Psoas muscle (tissue), 8 donors: ENCODE measurements around the gene ZNF132. TPM values are rescaled to one million over a fixed set of nuclear protein-coding genes. Genes with fewer than 3 reads are reported as not detected.
A peak's percentile ranks its signal among the peaks of the same experiment; 100 is the strongest.

Source experiments
- ATAC-seq, 4 donors: fragments of 200-7000 bp; cut with Tn5 transposase; one replicate each; pipeline ENCODE4 v1.9.1; 2020; ENCODE audit warnings: moderate library complexity in 3 of 4, mild to moderate bottlenecking in 2 of 4
- DNase-seq, 2 donors: peaks; one replicate each; pipeline ENCODE4 v3.0.0-alpha.2; 2020
- H3K27ac ChIP-seq: fragments of 200-600 bp; one replicate; pipeline ENCODE4 v1.8.0; 2022
- H3K27me3 ChIP-seq, 3 donors: fragments of 200-600 bp in 1 of 3; one replicate each; pipeline versions ENCODE4 v1.6.1 to v1.8.0; 2013 to 2022; ENCODE audit warnings: low read length in 2 of 3, mild to moderate bottlenecking in 2 of 3, moderate library complexity in 1 of 3; ENCODE audit not compliant: insufficient read depth in 3 of 3
- H3K36me3 ChIP-seq, 2 donors: fragments of 200-600 bp in 1 of 2; one replicate each; pipeline versions ENCODE4 v1.6.1 to v1.8.0; 2013 to 2022; ENCODE audit warnings: low read depth in 1 of 2, mild to moderate bottlenecking in 1 of 2, moderate library complexity in 1 of 2; ENCODE audit not compliant: insufficient read depth in 1 of 2
- H3K4me1 ChIP-seq: fragments of 200-600 bp; one replicate; pipeline ENCODE4 v1.8.0; 2022
- H3K4me3 ChIP-seq: fragments of 200-600 bp; one replicate; pipeline ENCODE4 v1.8.0; 2022; ENCODE audit warnings: mild to moderate bottlenecking
- H3K9me3 ChIP-seq: fragments of 200-600 bp; one replicate; pipeline ENCODE4 v1.8.0; 2022
- CTCF ChIP-seq: fragments of 200-600 bp; IDR thresholded peaks from one replicate; pipeline ENCODE4 v1.8.0; 2022; ENCODE audit warnings: antibody characterized with exemption
- WGBS, 3 donors: extraction: QIAGEN DNeasy Blood & Tissue Kit; methylation state at CpG; one replicate each; pipeline versions ENCODE4 v1.1.6 to v1.1.7; 2013; 5-methylcytosine and 5-hydroxymethylcytosine counted together
- intact Hi-C, 2 donors: fragments of 100-400 bp; cut with DNase I; formaldehyde crosslinking; loops; one replicate each; pipeline versions ENCODE4 v1.11.0 to v1.14.2; 2022
- polyA plus RNA-seq, 3 donors: library from polyadenylated mRNA; stranded (reverse); fragments of 200-250 nt; gene quantifications; one replicate each; pipeline ENCODE4 v1.2.3, GENCODE V29; 2013
- total RNA-seq, 4 donors: library from RNA; stranded (reverse); fragmentation: NEBNext Ultra II Directional in 2 of 4; extraction: Animal tissue kit (Norgen Biotek cat#: 25700) in 2 of 4; gene quantifications; one replicate each; pipeline versions ENCODE4 v1.2.1 to v1.2.4, GENCODE V29; 2021 to 2023
- donor health status: healthy with polysubstance abuse.
- donor health status: DM: no; HTN: no; CAD: no; lungs with moderate emphysema.
- donor health status: Bipolar disorder and iron deficiency.
- donor health status: healthy.
- donor health status: DM: yes; HTN: yes; CAD: no.
- donor health status: DM: no; HTN: no; CAD: no.
- donor health status: DM: no; HTN: no; CAD: no.
- donor health status: DM: yes; HTN: yes; CAD: no.

Gene ZNF132
- total and polyA plus RNA-seq, 7 donors, result 1.4 to 5.2 (median 2.7) TPM

- DNase-seq, result peak; percentile 99
- Histone ChIP-seq H3K36me3 (peaks cover 0 to 28% of the 10 kb centered on the region in 2 donors), H3K4me1 (peaks cover 10% of the 10 kb centered on the region), H3K27me3 (no peaks in the 10 kb centered on the region), H3K27ac (peak within 1 kb of the TSS; percentile 88), H3K9me3 (no peaks in the 10 kb centered on the region), H3K4me3 (peak within 1 kb of the TSS; percentile 86)
- ATAC-seq, result peak; percentile 99 to 100 (median 99)
- no peak for TF ChIP-seq CTCF
- intact Hi-C loops, result no loop called here
- WGBS, 3 donors, result 0% methylated on average over 63 to 92 of the region's 92 CpGs
These were observed 27.0 kb upstream of the ZNF132 start, which contains the start of gene ZNF324 for GRCh38 chr19:58466760-58467589. ZNF324 (plus strand) TSS chr19:58467080; CDS start chr19:58469186, 2,106 bp downstream.

- DNase-seq, result no peak
- intact Hi-C loops, result no loop called here
These were observed 26.3 kb upstream of the ZNF132 start for GRCh38 chr19:58466089-58466759.

GRCh38 chr19:58460039-58460438 lies 20.1 kb upstream of the ZNF132 start:
- Histone ChIP-seq H3K27ac (no peak overlapping the region), H3K27me3 (no peaks in the 10 kb centered on the region), H3K36me3 (peaks cover 0 to 26% of the 10 kb centered on the region in 2 donors), H3K4me3 (no peak overlapping the region), H3K4me1 (no peaks in the 10 kb centered on the region), H3K9me3 (no peaks in the 10 kb centered on the region)
- ATAC-seq (no peak), DNase-seq (no peak)
- intact Hi-C loops, result no loop called here
- TF ChIP-seq CTCF, result no peak
- 88 to 91% (median 91%) methylated on average over 2 of the region's 2 CpGs for WGBS, 3 donors

More at GRCh38 chr19:58466089-58466759, 26.3 kb upstream of the ZNF132 start:
- Histone ChIP-seq H3K36me3 (peaks cover 0 to 22% of the 10 kb centered on the region in 2 donors), H3K9me3 (no peaks in the 10 kb centered on the region), H3K4me1 (peaks cover 10% of the 10 kb centered on the region), H3K27ac (peak overlapping the region; percentile 88), H3K27me3 (no peaks in the 10 kb centered on the region), H3K4me3 (peak overlapping the region; percentile 86)
- 30 to 34% (median 33%) methylated on average over 20 of the region's 20 CpGs for WGBS, 3 donors
- no peak for TF ChIP-seq CTCF
- peak in 2 of 4 donors; percentile 34 to 50 for ATAC-seq

- intact Hi-C loops, result no loop called here
- Histone ChIP-seq H3K4me1 (no peaks in the 10 kb centered on the region), H3K36me3 (peaks cover 0 to 40% of the 10 kb centered on the region in 2 donors), H3K9me3 (no peaks in the 10 kb centered on the region), H3K4me3 (no peak overlapping the region), H3K27ac (no peak overlapping the region), H3K27me3 (no peaks in the 10 kb centered on the region)
- DNase-seq (no peak), ATAC-seq (no peak)
- no peak for TF ChIP-seq CTCF
- 96 to 98% (median 96%) methylated on average over 35 of the region's 35 CpGs for WGBS, 3 donors
These were observed 16.2 kb upstream of the ZNF132 start for GRCh38 chr19:58456111-58456510.
